Neural progenitor cell (in vitro differentiated cells): ENCODE data around the gene TFPT. TPM values are rescaled to one million over a fixed set of nuclear protein-coding genes. Genes with fewer than 3 reads are reported as not detected.

Experiments
- DNase-seq: peaks from one replicate; pipeline ENCODE4 v3.0.0-alpha.2; 2016; ENCODE audit warnings: low spot score
- H2AFZ ChIP-seq: fragments of 200-600 bp; sonication (generic); replicated peaks from 2 replicates; pipeline ENCODE4 v1.6.1; 2016; ENCODE audit warnings: antibody characterized with exemption
- H3F3A ChIP-seq: fragments of 200-600 bp; sonication (generic); 2 replicates; pipeline ENCODE4 v1.6.1; 2016; ENCODE audit warnings: antibody characterized with exemption, low read depth
- H3K27ac ChIP-seq: fragments of 200-600 bp; sonication (generic); 2 replicates; pipeline ENCODE4 v1.5.1; 2016; ENCODE audit warnings: mild to moderate bottlenecking
- H3K27me3 ChIP-seq: fragments of 200-600 bp; sonication (generic); 2 replicates; pipeline ENCODE4 v1.6.1; 2016; ENCODE audit warnings: mild to moderate bottlenecking, moderate library complexity
- H3K36me3 ChIP-seq: fragments of 200-600 bp; sonication (generic); 2 replicates; pipeline ENCODE4 v1.5.1; 2016
- H3K4me1 ChIP-seq: fragments of 200-600 bp; sonication (generic); 2 replicates; pipeline ENCODE4 v1.6.1; 2016; ENCODE audit warnings: mixed run types
- H3K4me2 ChIP-seq: fragments of 200-600 bp; sonication (generic); 2 replicates; pipeline ENCODE4 v1.6.1; 2016
- H3K4me3 ChIP-seq: fragments of 200-600 bp; sonication (generic); 2 replicates; pipeline ENCODE4 v1.5.1; 2016
- H3K79me2 ChIP-seq: fragments of 200-600 bp; sonication (generic); 2 replicates; pipeline ENCODE4 v1.6.1; 2016; ENCODE audit warnings: low read depth
- H3K9ac ChIP-seq: fragments of 200-600 bp; sonication (generic); 2 replicates; pipeline ENCODE4 v1.6.1; 2016
- H3K9me3 ChIP-seq: fragments of 200-600 bp; sonication (generic); 2 replicates; pipeline ENCODE4 v1.5.1; 2016; ENCODE audit warnings: low read depth
- H4K20me1 ChIP-seq: fragments of 200-600 bp; sonication (generic); 2 replicates; pipeline ENCODE4 v1.6.1; 2016; ENCODE audit warnings: low read depth
- H3K27ac Mint-ChIP-seq: 3 replicates; pipeline ENCODE4 v1.8.0; 2021; ENCODE audit warnings: mixed read lengths
- H3K27me3 Mint-ChIP-seq: 2 replicates; pipeline ENCODE4 v1.8.0; 2022; ENCODE audit warnings: low read depth, mild to moderate bottlenecking, inconsistent platforms, moderate library complexity, mixed read lengths; ENCODE audit not compliant: insufficient read depth
- H3K36me3 Mint-ChIP-seq: 3 replicates; pipeline ENCODE4 v1.8.0; 2021; ENCODE audit warnings: mixed read lengths
- H3K4me1 Mint-ChIP-seq: 3 replicates; pipeline ENCODE4 v1.8.0; 2021; ENCODE audit warnings: mixed read lengths
- H3K4me3 Mint-ChIP-seq: 3 replicates; pipeline ENCODE4 v1.8.0; 2021; ENCODE audit warnings: mild to moderate bottlenecking, moderate library complexity, mixed read lengths
- H3K9me3 Mint-ChIP-seq: 3 replicates; pipeline ENCODE4 v1.8.0; 2020; ENCODE audit warnings: mixed read lengths
- CTCF ChIP-seq: fragments of 200-600 bp; sonication (generic); IDR thresholded peaks from 2 replicates; pipeline ENCODE4 v1.5.1; 2017; ENCODE audit warnings: antibody characterized with exemption, mild to moderate bottlenecking
- EZH2 ChIP-seq: fragments of 200-600 bp; sonication (generic); IDR thresholded peaks from 2 replicates; pipeline ENCODE4 v1.6.1; 2017; ENCODE audit warnings: antibody characterized with exemption, mild to moderate bottlenecking, moderate library complexity
- EZH2phosphoT487 ChIP-seq: fragments of 200-600 bp; sonication (generic); IDR thresholded peaks from 2 replicates; pipeline ENCODE4 v1.6.1; 2017; ENCODE audit warnings: antibody characterized with exemption
- total RNA-seq: library from RNA; depleted of rRNA; stranded (reverse); fragments of >200 nt; gene quantifications from 2 replicates; pipeline ENCODE4 v1.2.3, GENCODE V29; 2015; ENCODE audit warnings: low replicate concordance

The TFPT gene
- total RNA-seq, 1 donor from 2014 or later = 9.4 TPM

GRCh38 chr19:54062643-54063042 lies 52.8 kb downstream of the TFPT start:
- Histone ChIP-seq H3K4me1 (no peaks in the 10 kb centered on the region), H3K4me2 (no peak overlapping the region), H3K36me3 (no peaks in the 10 kb centered on the region), H3K4me3 (no peak overlapping the region), H2AFZ (no peak overlapping the region), H3F3A (no peaks in the 10 kb centered on the region), H3K79me2 (no peaks in the 10 kb centered on the region), H3K27ac (no peak overlapping the region), H4K20me1 (no peaks in the 10 kb centered on the region), H3K27me3 (no peaks in the 10 kb centered on the region), H3K9me3 (no peaks in the 10 kb centered on the region), H3K9ac (no peak overlapping the region)
- peaks cover 8% of the 10 kb centered on the region for H3K27me3 Mint-ChIP-seq
- no peak overlapping the region for H3K27ac Mint-ChIP-seq
- TF ChIP-seq EZH2 (no peak), EZH2phosphoT487 (no peak), CTCF (no peak)
- H3K4me1 Mint-ChIP-seq = no peaks in the 10 kb centered on the region
- H3K4me3 Mint-ChIP-seq = no peak overlapping the region
- DNase-seq = no peak
- H3K9me3 Mint-ChIP-seq = no peaks in the 10 kb centered on the region
- H3K36me3 Mint-ChIP-seq = no peaks in the 10 kb centered on the region

Other genes starting within 250 kb of the TFPT start
- 11.5 and 25.6 TPM in 2 replicates for gene MYADM, start 247.8 kb downstream of the TFPT start, total RNA-seq
- 0.51 and 3.3 TPM in 2 replicates for gene PRKCG, start 233.5 kb downstream of the TFPT start, total RNA-seq
- gene CACNG7, start 206.4 kb downstream of the TFPT start, total RNA-seq = 6.7 and 27.3 TPM in 2 replicates
- gene CACNG8, start 152.7 kb downstream of the TFPT start, total RNA-seq = 0.02 and 0.37 TPM in 2 replicates
- gene CACNG6, start 124.0 kb downstream of the TFPT start, total RNA-seq = 1.0 TPM in 1 of 2 replicates, not detected in the other
- 0.12 TPM in 1 of 2 replicates, not detected in the other for gene VSTM1, start 51.8 kb downstream of the TFPT start, total RNA-seq
- not detected in 2 replicates for gene TARM1, start 34.3 kb downstream of the TFPT start, total RNA-seq
- 2.4 TPM in 1 of 2 replicates, not detected in the other for gene OSCAR, start 14.9 kb downstream of the TFPT start, total RNA-seq
- gene NDUFA3, start 12.8 kb downstream of the TFPT start, total RNA-seq = 40.3 and 75.9 TPM in 2 replicates
- gene PRPF31, start 97 bp upstream of the TFPT start, total RNA-seq = 62.0 and 64.4 TPM in 2 replicates
- gene CNOT3, start 22.1 kb upstream of the TFPT start, total RNA-seq = 23.2 and 29.4 TPM in 2 replicates
- 2.7 and 5.4 TPM in 2 replicates for gene LENG1, start 44.1 kb upstream of the TFPT start, total RNA-seq
- gene TMC4, start 57.5 kb upstream of the TFPT start, total RNA-seq = 0.46 TPM in 1 of 2 replicates, not detected in the other
- 20.0 and 91.0 TPM in 2 replicates for gene MBOAT7, start 73.9 kb upstream of the TFPT start, total RNA-seq
- 10.3 and 37.3 TPM in 2 replicates for gene TSEN34, start 75.7 kb upstream of the TFPT start, total RNA-seq
- gene RPS9, start 85.2 kb upstream of the TFPT start, total RNA-seq = 1,773 and 2,732 TPM in 2 replicates
- gene LILRB3, start 107.3 kb upstream of the TFPT start, total RNA-seq = not detected in 2 replicates
- gene LILRA6, start 127.1 kb upstream of the TFPT start, total RNA-seq = not detected in 2 replicates
- gene LILRB5, start 141.6 kb upstream of the TFPT start, total RNA-seq = not detected in 2 replicates
- gene LILRB2, start 165.5 kb upstream of the TFPT start, total RNA-seq = not detected in 2 replicates
- gene LILRA5, start 197.5 kb upstream of the TFPT start, total RNA-seq = not detected in 2 replicates
- not detected in 2 replicates for gene LILRA4, start 223.5 kb upstream of the TFPT start, total RNA-seq
- not detected in 2 replicates for gene LAIR1, start 249.3 kb upstream of the TFPT start, total RNA-seq